ENCODE measurements around the gene CSMD2. TPM values are rescaled to one million over a fixed set of nuclear protein-coding genes. Genes with fewer than 3 reads are reported as not detected.

The CSMD2 gene
- total RNA-seq, 1 experiment from 2014 or later, result not detected

- DNase-seq (ENCODE audit: extremely low read depth, low read depth), result no peak
Measured at GRCh38 chr1:33735624-33736023, 429.4 kb downstream of the CSMD2 start.

DNA sequence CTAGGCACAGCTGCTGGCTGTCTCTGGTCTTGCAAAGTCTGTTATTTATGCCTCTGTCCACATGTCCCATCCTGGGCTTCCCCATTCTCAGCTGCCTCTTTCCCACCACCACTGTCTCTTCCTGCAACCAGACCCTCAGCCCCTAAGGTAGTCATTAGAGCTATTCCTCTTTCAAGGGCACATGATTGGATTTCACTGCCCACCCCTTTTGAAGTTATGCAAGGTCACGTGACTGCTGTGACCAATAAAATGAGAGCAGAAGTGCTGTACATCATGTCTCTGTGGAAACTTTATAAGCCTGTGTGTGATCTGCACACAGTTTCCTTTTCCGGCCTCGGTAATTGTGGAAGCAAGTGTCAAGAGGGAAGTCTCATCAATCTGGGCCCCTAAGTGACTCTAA is 437.7 kb downstream of the CSMD2 start:
- no peak for DNase-seq (ENCODE audit: extremely low read depth, low read depth)

- DNase-seq (ENCODE audit: extremely low read depth, low read depth), result no peak
Measured at GRCh38 chr1:33726274-33726804, 438.7 kb downstream of the CSMD2 start.

DNA sequence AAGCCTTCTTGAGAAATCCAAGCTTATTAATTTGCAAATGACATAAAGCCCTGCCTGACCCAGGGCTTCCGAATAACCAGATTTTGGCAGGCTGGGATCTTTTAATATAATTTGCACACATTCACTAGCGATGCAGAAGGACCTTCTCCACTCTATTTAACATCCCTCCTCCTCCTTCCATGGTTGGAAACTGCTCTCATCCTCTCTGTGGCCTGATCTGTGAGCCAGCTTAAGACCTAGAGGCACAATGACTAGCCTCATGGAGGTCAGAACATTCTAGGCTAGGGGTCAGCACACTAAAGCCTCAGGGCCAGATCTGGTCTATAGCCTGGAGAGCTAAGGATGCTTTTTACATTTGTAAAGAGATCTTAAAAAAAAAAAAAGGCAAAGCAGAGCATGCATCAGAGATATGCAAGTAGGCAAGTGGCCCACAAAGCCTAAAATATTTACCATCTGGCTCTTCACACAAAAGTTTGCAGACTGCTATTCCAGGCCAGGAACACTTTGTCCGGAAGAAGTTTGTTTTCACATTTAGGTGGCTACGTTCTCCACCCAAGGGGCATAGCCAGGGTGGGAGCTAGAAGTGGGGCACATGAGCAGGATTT is 439.4 kb downstream of the CSMD2 start:
- DNase-seq (ENCODE audit: extremely low read depth, low read depth), result no peak

DNA sequence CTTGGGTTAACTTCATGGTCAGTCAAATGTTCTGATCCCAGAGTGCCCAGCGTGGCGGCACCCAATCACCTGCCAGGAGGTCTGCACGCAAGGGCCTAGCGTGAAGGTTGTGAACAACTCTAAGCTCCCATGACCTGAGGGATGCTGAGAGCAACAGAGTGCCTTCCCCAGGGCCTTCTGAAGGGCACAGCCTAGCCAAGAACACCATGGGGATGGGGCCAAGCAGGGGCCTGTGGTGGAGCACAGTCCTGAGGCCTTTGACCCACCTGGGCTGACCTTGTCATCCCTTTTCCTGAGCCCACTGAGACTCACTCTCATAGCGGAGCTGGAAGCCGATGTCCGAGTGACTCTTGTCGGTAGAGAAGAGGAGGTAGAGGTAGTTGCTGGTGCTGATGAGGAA is 440.0 kb downstream of the CSMD2 start:
- DNase-seq (ENCODE audit: extremely low read depth, low read depth), result no peak

DNA sequence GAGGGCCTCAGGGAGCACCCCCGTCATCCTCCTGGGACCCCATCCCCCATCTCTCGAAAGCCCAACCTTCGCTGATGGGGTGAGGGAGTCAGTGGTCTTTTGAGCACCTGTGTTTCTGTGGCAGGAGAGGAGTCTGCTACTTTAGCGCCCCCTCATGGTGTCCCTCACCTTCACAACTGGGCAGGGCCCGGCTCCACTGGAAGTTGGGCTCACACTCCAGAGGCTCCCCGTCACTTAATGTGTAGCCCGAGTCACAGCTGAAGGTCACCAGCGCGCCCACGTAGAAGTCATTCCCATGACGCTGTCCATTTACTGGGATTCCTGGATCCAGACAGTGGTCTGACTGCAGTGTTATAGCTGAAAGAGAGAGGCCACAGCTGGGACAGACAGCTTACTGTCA is 440.7 kb downstream of the CSMD2 start:
- DNase-seq (ENCODE audit: extremely low read depth, low read depth), result no peak

- DNase-seq (ENCODE audit: extremely low read depth, low read depth), result no peak
Measured at GRCh38 chr1:33723251-33723650, 441.8 kb downstream of the CSMD2 start.

DNA sequence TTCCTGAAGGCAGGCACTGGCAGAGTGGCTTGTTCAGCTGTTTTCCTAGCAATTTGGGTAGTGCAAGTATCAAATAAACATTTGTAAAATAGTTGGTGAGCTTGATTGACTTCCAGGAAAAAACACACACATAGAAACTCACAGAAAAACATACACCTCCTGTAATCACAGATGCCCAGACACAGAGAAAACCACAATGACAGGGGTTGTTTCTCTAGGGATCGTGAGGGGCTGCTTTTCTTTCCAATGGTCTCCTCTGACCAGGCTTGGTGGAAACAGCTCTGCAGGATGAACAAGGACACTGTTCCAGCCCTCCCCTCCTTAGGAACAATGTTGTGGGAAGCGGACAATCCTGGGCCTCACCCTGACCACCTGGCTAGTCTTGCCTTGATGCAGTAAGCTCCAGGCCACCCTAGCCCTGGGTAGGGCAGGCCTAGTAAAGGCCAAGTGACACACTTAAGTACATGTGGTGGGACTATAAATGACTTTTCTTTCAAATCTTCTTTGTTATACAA is 443.7 kb downstream of the CSMD2 start:
- no peak for DNase-seq (ENCODE audit: extremely low read depth, low read depth)

- no peak for DNase-seq (ENCODE audit: extremely low read depth, low read depth)
Measured at GRCh38 chr1:33719771-33720670, 445.0 kb downstream of the CSMD2 start.

GRCh38 chr1:33719326-33719725 is 445.7 kb downstream of the CSMD2 start:
- no peak for DNase-seq (ENCODE audit: extremely low read depth, low read depth)

DNA sequence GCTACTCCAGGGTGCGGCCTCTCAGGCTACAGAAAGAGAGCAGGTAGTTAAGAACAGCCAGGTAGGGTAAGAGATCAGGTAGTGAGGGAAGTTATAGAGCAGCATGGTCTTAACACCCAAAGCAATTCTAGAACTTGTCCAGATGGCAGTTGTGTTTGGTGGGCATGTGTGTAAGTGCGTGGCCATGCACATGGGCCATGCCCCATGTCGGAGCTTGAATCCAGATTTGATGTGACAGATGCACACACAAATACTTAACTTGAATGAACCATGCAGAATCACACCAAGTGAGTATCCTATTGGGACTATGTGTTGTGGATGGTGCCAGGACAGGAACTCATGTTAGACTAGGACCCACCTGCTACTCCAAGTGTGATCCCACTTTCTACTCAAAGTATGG is 446.8 kb downstream of the CSMD2 start:
- DNase-seq (ENCODE audit: extremely low read depth, low read depth), result no peak

GRCh38 chr1:33716976-33717688 is 447.9 kb downstream of the CSMD2 start:
- DNase-seq (ENCODE audit: extremely low read depth, low read depth), result no peak

DNA sequence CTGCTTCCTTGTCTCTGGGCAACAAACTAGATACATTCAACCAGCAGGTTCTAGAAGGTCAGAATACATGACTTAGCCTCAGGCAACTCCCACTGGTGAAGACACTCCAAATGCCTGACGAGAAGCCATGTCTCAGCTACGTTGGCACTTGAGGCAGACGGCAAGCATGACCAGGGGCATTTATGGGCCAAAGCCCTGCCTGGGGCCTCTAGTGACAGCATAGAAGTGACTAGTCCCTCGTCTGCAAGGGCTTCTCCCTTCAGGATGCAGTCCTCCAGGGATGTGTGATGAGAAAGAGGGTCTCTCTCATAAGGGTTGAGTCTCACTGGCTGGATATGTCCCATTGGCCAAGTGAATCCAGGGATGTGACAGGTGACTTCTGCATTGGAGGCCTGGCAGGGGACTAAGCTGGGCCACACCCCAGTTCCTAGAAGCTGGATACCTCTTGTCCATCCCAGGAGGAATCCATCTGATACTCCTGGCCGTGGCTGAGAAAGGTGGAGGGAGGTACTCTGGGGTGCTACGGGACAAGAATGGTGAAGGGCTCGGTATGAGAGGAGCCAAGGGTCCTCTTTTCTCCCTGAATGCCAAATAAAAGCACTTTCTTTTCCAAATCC is 449.7 kb downstream of the CSMD2 start:
- DNase-seq (ENCODE audit: extremely low read depth, low read depth), result no peak

GRCh38 chr1:33714421-33714820 is 450.6 kb downstream of the CSMD2 start:
- no peak for DNase-seq (ENCODE audit: extremely low read depth, low read depth)

- no peak for DNase-seq (ENCODE audit: extremely low read depth, low read depth)
Measured at GRCh38 chr1:33713058-33713877, 451.8 kb downstream of the CSMD2 start.

DNA sequence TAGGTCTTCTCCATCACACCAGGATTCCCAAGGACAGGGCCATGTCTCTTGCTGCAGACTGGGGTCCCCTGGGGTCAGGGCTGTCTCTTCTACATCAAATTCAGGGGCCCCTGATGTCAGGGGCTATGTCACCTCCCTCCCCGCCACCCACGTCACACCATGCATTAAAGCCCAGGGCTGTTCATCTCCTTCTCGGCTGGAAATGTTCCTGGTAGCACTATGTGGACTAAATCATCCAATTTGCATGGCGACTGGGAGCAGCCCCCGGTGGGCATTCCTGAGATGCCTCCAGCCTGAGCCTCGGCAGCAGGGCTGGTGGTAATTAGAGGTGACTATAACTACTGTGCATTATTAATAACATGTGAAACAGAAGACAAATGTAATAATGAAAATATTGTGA is 452.8 kb downstream of the CSMD2 start:
- no peak for DNase-seq (ENCODE audit: extremely low read depth, low read depth)

GRCh38 chr1:33711511-33711910 is 453.5 kb downstream of the CSMD2 start:
- no peak for DNase-seq (ENCODE audit: extremely low read depth, low read depth)

DNA sequence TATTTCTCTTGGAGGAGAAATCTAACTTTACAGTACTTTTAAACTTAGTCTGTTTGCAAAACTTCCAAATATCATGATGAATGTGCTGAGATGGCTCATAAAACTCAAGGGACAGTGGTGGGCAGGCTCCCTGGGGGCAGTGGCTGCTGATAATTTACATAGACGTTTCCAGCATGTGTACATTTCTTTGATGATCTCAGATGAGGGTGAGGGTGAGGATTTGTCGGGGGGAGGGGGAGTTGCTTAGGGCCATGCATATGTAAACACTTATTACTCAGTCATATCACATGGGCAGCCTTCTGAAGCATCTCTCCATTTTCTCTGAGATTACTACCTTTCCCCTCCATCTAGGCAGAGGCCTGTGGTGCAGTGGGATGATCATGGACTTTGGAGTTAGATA is 454.1 kb downstream of the CSMD2 start:
- no peak for DNase-seq (ENCODE audit: extremely low read depth, low read depth)

DNA sequence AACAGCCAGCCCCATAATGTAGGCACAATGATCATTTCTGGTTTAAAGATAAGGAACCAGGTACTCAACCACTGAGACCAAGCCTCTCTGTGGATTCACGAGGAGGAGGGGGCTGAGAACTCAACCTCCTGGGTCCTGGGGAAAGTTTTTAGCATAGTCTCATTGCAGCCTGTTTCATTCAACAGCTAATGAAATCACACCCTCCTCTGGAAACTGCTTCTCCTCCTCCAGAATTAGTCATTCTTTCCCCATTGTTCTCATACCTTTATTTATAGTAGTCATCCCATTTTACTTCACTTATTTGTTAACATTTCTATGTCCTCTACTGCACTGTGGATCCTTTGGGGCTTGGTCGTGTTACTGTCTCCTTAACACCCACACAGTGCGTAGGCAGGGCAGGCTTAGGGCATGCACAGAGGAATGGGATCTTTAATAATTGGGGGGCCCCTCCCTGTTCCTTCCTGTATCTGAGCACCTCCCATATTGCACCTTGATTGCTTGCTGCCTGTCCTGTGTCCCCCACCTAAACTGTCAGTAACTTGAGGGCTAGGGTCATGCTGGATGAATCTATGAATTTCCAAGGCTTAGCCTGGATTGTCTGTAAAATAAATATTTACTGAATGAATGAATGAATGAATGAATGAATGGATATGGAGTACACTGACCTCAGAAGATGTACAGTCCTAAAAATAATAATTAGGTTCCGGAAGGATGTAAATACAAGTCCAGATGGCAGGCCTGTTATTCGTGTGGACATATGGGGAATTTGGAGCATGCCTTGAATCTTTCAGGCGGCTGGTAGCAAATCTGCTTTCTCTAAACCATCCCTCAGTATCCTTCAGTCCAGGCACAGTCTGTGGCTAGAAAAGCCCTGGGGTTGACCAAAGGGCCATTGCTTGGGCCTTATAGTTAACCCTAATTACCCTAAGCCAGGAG is 455.0 kb downstream of the CSMD2 start:
- DNase-seq (ENCODE audit: extremely low read depth, low read depth), result no peak

Measured in NCI-H460 (cell line).